ENCODE data around the gene B4GALNT4.

GRCh38 chr11:387193-387793, 18.0 kb downstream of the B4GALNT4 start:
- TF ChIP-seq POLR2A (IDR thresholded peaks at IDR 0.05) (no peak), CTCF (IDR thresholded peaks at IDR 0.05) (no peak), POLR2AphosphoS5 (IDR thresholded peaks at IDR 0.05) (no peak), EP300 (IDR thresholded peaks at IDR 0.05) (no peak)
